HG03571 (cell line): ENCODE data around the gene ADARB1.

Experiments
- ATAC-seq: cut with Tn5 transposase; IDR thresholded peaks from one replicate; pipeline ENCODE4 v1.9.1; 2021; ENCODE audit not compliant: unreplicated experiment

ADARB1 gene

GRCh38 chr21:45054927-45055612, 19.3 kb upstream of the ADARB1 start:
- no peak for ATAC-seq

- no peak for ATAC-seq
Measured at GRCh38 chr21:45055861-45056260, 18.5 kb upstream of the ADARB1 start.

DNA sequence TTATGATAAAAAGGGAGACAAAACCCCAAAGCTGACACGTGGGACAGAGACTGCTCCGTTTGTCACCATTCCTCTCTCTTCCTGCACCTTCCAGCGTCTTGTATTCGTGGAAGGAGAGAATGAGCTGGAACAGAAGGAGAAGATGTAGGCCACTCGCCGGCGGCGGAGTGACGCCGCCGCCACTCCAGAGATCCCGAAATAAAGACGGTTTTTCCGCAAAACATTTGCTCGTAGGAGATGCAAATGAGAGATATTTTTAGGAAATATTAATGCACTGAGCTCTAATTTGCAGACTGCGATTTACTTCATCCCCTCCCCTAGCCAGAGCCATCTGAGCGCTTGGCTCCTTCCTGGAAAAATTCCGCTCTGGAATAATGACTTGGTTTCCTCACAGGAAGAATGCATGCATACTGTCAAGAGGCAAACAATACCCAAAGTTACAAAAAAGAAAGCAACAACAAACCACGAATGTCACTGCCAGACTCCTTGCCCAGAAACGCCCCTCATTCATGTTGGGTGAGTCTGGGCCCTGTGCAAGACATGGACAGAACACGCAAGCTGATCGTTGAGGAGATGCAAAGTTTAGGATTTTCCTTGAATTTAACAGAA, 18.0 kb upstream of the ADARB1 start:
- no peak for ATAC-seq

- no peak for ATAC-seq
Measured at GRCh38 chr21:45056917-45057560, 17.3 kb upstream of the ADARB1 start.

GRCh38 chr21:45057886-45058285, 16.5 kb upstream of the ADARB1 start:
- ATAC-seq: no peak

DNA sequence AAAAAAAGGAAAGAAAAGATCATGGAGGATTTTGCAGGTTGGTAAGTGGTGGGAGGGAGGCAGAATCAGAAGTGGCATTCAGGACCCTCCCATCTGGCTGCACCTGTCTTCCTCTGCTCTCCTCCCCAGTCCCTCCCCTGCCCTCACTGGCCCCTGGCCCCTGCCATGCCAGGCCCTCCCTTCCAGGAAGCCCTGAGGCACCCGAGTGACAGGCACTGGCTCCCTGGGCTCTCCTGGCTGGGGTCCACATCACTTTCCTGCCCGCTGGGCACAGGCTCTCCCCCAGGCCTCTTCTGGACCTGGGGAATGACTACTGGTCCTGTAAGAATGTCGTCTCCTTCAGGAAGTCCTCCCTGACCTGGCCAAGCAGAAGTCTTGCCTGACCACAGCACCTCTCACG, 15.3 kb upstream of the ADARB1 start:
- ATAC-seq: no peak

DNA sequence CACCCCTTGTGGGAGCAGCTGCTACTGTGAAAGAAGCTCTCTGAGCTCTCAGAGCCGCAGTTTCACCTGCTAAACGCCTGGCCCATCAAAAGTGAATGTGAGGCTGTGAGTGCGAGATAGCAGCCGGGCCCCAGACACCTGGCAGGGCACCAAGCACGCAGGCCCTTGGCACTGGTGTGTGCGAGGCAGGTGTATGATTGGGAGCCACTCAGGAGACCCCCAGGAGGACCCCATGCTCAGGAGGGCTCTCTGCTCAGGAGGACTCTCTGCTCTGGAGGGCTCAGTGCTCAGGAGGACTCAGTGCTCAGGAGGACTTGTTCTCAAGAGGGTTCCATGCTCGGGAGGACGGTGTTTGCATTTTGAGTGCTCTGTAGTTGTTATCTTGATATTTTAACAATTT, 14.3 kb upstream of the ADARB1 start:
- ATAC-seq: no peak

DNA sequence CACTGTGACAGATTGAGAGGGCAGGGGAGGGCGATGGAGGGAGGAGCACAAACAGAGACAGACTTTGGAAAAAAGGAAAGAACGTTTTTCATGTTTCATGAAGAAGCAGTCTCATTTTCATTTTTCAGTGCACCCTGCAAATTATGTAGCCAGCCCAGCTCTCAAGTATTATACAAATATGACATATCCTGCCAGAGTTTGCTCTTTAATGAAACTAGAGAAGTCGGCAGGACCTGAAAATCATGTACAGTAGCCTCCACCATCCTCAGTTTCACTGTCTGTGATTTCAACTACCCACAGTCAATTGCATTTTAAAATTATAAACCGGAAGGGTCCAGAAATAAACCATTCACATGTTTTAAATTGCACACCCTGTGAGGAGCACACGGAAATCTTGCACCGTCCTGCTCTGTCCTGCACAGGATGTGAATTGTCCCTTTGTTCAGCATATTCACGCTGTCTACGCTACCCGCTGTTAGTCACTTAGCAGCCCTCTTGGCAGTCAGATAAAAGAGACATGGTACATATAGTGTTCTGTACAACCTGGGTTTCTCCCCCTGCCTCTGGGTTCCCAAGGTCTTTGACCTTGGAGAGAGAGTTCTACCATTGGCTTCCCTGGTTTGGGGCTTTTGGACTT, 13.6 kb upstream of the ADARB1 start:
- no peak for ATAC-seq

DNA sequence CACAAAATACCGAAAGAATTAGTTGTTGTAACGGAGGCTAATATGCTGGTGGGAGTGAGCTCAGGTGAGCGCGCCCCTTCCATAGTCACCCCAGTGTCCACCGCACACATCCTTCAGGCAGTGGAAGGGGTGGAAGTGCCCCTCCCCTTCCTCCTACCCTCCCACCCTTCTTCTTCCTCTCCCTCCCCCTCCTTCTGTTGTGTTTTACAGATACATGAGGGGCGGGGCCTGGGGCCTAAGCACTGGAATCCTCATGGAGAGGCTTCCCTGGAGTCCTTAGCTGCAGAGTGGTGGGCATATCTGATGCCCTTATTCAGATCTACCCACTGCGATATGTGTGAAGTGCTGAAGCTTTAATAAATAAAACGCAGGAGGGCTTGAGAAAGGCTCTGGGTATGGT, 10.3 kb upstream of the ADARB1 start:
- no peak for ATAC-seq

DNA sequence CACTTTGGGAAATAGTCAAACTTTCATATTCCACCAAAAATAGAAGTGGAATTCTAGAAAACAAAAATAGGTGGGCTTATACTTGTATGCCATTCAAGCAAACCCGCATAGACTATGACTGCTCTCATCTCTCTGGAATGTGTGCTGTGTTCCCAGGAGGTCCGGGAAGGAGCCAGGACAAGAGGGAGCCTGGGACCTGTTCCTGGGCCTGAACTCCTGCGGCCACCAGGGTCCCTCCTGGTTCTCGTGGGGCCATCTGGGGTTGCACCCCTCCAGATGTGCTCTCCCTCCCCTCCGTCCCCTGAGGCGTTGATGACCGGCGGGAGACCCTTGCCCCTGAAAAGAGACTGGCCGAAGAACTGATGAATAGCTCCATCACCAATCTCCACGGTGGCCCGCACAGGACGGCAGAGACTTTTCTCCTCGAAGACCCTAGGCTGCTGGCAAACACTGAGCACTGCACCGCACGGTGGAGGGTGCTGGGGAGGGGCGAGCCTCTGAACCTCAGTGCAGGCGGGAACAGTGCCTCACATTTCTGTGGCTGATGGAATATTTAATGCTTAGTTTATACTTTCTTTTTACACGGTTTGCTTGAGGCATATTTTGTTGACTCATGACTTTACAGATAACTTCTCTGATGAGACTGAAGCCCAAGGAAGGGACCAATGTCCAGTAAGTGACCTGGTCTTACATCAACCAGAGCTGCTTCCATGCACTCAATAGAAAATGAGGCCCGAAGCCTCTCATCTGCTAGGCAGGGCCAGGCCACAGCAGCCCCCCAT, 9.6 kb upstream of the ADARB1 start:
- ATAC-seq: no peak

- ATAC-seq: no peak
Measured at GRCh38 chr21:45067462-45068285, 6.7 kb upstream of the ADARB1 start.

DNA sequence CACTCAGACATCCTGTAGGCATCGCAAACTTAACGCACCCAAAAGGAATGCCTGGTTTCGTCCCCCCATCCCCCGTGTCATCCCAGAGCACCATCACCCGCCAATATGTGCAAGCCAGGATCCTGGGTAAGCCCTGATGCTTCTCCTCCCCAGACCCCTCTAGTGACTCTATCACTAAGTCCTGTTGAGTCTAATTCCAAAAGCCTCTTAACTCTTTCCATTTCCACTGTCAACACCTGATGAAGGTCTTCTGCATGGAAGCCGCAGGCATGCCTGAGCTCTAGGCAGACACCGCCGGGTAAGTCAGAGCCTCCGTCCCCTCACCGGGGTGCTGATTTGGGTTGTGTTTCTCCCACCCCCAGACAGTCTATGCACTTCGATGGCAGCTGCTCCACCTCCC, 5.3 kb upstream of the ADARB1 start:
- no peak for ATAC-seq

GRCh38 chr21:45069711-45070110, 4.7 kb upstream of the ADARB1 start:
- ATAC-seq: no peak

DNA sequence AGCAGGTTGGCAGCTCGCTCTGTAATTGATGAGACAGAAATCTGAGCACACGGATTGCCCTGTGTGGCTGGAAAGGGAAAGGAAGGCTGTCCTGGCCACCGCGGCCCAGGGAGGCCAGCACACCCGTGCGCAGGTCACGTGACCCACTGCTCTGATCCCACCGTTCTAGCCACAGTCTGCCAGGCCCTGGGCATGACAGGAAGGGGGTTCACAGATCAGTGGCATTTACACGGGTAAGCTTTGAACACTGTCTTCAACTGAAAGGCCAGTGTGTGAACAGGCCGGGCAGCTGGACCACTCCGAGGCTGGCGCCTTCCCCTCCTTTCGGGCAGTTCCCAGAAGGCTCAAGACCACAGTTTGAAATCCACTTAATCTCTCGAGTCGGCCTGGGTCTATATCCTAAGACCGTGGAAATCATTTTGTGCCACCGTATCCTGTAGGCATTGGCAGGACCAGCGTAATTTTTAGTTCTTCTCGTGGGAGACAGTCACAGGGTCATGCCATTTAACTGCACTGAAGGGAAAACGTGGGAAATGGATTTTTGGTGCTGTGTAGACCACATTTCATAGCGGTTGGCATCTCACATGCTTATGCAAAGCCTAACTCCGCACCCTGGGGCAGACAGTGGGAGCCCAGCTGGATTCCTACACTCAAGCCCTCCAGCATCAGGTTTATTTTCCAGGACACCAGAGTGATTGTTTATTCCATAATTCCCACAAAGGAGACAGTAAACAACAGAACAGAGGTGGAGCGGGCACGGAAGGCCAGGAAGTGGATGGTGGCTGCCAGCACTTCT, 3.1 kb upstream of the ADARB1 start:
- ATAC-seq: no peak

GRCh38 chr21:45071874-45072737, 2.3 kb upstream of the ADARB1 start:
- no peak for ATAC-seq

GRCh38 chr21:45072738-45073300, 1.6 kb upstream of the ADARB1 start:
- ATAC-seq: no peak

- no peak for ATAC-seq
Measured at GRCh38 chr21:45073301-45074047, 906 bp upstream of the ADARB1 start.
